HL-60 (cell line): ENCODE measurements around the gene SDF2.

ENCODE experiments used
- DNase-seq, 2 experiments: peaks; one replicate each; pipeline ENCODE4 v3.0.0-alpha.2; 2010 to 2020; ENCODE audit warnings: low read depth in 1 of 2, low spot score in 1 of 2
- H3K27ac ChIP-seq: fragments of 250-450 bp; sonication (Bioruptor Pico); replicated peaks from 2 replicates; pipeline ENCODE4 v1.5.1; 2020; ENCODE audit warnings: mild to moderate bottlenecking, moderate library complexity
- H3K27me3 ChIP-seq: fragments of 250-450 bp; sonication (Bioruptor Pico); 2 replicates; pipeline ENCODE4 v1.5.1; 2021; ENCODE audit warnings: mild to moderate bottlenecking, moderate library complexity; ENCODE audit not compliant: insufficient read depth, poor library complexity, severe bottlenecking
- H3K4me3 ChIP-seq: replicated peaks from 2 replicates; pipeline ENCODE4 v1.5.1; 2011; ENCODE audit warnings: mild to moderate bottlenecking, control low read depth, low read length; ENCODE audit not compliant: insufficient read depth
- GABPA ChIP-seq: IDR thresholded peaks from 2 replicates; pipeline ENCODE4 v1.6.1; 2012; ENCODE audit warnings: low read depth
- POLR2AphosphoS5 ChIP-seq: IDR thresholded peaks from 2 replicates; pipeline ENCODE4 v1.6.1; 2012; ENCODE audit warnings: low read depth
- SPI1 ChIP-seq: IDR thresholded peaks from 2 replicates; pipeline ENCODE4 v1.6.1; 2012; ENCODE audit warnings: low read depth, mild to moderate bottlenecking, borderline replicate concordance
- TF ChIP-seq, protein P1 (sequence below): IDR thresholded peaks from one replicate; pipeline ENCODE4 v1.5.1; 2011; ENCODE audit warnings: low read length, control low read depth, inconsistent platforms; ENCODE audit not compliant: insufficient read depth
- TF ChIP-seq, protein P2 (sequence below): IDR thresholded peaks from 2 replicates; pipeline ENCODE4 v1.6.1; 2012; ENCODE audit warnings: low read depth; ENCODE audit not compliant: insufficient replicate concordance

Gene SDF2

GRCh38 chr17:28599311-28600184 lies 62.2 kb downstream of the SDF2 start:
- DNase-seq, result peak; percentile 47 to 68
- TF ChIP-seq GABPA, result no peak
- TF ChIP-seq, protein P1, sequence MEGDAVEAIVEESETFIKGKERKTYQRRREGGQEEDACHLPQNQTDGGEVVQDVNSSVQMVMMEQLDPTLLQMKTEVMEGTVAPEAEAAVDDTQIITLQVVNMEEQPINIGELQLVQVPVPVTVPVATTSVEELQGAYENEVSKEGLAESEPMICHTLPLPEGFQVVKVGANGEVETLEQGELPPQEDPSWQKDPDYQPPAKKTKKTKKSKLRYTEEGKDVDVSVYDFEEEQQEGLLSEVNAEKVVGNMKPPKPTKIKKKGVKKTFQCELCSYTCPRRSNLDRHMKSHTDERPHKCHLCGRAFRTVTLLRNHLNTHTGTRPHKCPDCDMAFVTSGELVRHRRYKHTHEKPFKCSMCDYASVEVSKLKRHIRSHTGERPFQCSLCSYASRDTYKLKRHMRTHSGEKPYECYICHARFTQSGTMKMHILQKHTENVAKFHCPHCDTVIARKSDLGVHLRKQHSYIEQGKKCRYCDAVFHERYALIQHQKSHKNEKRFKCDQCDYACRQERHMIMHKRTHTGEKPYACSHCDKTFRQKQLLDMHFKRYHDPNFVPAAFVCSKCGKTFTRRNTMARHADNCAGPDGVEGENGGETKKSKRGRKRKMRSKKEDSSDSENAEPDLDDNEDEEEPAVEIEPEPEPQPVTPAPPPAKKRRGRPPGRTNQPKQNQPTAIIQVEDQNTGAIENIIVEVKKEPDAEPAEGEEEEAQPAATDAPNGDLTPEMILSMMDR, result no peak
- TF ChIP-seq SPI1, result no peak; the same call in 1 of the 2 replicates
- TF ChIP-seq, protein P2, sequence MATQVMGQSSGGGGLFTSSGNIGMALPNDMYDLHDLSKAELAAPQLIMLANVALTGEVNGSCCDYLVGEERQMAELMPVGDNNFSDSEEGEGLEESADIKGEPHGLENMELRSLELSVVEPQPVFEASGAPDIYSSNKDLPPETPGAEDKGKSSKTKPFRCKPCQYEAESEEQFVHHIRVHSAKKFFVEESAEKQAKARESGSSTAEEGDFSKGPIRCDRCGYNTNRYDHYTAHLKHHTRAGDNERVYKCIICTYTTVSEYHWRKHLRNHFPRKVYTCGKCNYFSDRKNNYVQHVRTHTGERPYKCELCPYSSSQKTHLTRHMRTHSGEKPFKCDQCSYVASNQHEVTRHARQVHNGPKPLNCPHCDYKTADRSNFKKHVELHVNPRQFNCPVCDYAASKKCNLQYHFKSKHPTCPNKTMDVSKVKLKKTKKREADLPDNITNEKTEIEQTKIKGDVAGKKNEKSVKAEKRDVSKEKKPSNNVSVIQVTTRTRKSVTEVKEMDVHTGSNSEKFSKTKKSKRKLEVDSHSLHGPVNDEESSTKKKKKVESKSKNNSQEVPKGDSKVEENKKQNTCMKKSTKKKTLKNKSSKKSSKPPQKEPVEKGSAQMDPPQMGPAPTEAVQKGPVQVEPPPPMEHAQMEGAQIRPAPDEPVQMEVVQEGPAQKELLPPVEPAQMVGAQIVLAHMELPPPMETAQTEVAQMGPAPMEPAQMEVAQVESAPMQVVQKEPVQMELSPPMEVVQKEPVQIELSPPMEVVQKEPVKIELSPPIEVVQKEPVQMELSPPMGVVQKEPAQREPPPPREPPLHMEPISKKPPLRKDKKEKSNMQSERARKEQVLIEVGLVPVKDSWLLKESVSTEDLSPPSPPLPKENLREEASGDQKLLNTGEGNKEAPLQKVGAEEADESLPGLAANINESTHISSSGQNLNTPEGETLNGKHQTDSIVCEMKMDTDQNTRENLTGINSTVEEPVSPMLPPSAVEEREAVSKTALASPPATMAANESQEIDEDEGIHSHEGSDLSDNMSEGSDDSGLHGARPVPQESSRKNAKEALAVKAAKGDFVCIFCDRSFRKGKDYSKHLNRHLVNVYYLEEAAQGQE, result no peak
- TF ChIP-seq POLR2AphosphoS5, result no peak; the same call in 1 of the 2 replicates
- Histone ChIP-seq H3K27me3 (no peaks in the 10 kb centered on the region), H3K27ac (peak overlapping the region; percentile 81), H3K4me3 (peak overlapping the region; percentile 98)

DNA sequence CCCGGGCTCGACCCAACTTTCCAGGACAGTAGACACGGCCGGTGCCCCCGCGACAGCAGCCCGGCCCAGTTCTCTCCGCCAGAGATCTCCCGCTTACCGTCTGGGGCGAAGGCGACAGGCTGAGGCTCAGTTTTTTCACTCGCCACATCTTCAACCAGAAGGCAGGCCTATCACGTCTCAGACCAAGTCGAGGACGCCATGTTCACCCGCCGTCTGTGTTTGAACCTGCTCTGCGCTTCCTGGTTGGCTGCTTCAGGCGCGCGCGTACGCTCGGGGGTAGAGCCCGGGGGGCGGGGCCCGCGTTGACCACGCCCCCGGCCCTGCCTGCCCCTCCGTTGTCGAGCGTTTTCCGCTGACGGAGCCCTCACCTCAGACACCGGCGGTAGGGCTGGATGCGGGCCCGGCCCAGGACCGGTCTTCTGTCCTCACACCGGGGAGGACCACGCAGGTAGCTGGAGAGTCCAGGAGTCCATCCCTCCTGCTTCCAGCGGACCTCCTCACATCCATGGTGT lies 62.9 kb downstream of the SDF2 start, which contains the start of gene SPAG5:
SPAG5 (minus strand) TSS at position 227 of the 512 bp plus-strand sequence; CDS start at position 148, 79 bp downstream.
- DNase-seq, result peak; percentile 84 to 91
- TF ChIP-seq SPI1 (no peak), POLR2AphosphoS5 (peak; percentile 39; the same call in 1 of the 2 replicates)
- no peaks in the 10 kb centered on the region for H3K27me3 ChIP-seq
- H3K27ac ChIP-seq, result peak within 1 kb of the TSS; percentile 81
- H3K4me3 ChIP-seq, result peak within 1 kb of the TSS; percentile 98

GRCh38 chr17:28598389-28598788 lies 63.3 kb downstream of the SDF2 start:
- DNase-seq, result no peak
- TF ChIP-seq, protein P1, result no peak
- TF ChIP-seq, protein P2, result no peak
- TF ChIP-seq SPI1 (no peak), POLR2AphosphoS5 (no peak), GABPA (no peak)
- Histone ChIP-seq H3K4me3 (peak overlapping the region; percentile 98), H3K27ac (peak overlapping the region; percentile 81), H3K27me3 (no peaks in the 10 kb centered on the region)
